Prostate gland (tissue), 2 donors: Measurements from ENCODE around the gene IFI6. TPM values are rescaled to one million over a fixed set of nuclear protein-coding genes. Genes with fewer than 3 reads are reported as not detected.
"Not testable (repeated sequence)": the region's sequence is repeated elsewhere in the genome, so short reads cannot be mapped to it uniquely, and the experiment has no call there.

ENCODE experiments used
- DNase-seq: peaks from one replicate; pipeline ENCODE4 v3.0.0-alpha.2; 2019; ENCODE audit warnings: low spot score
- H3K27ac ChIP-seq, 2 donors: fragments of 200-600 bp; sonication (generic); 2 replicates each; pipeline ENCODE4 v1.5.1; 2017 to 2019
- H3K27me3 ChIP-seq: fragments of 200-600 bp; sonication (generic); replicated peaks from 2 replicates; pipeline ENCODE4 v1.5.1; 2019; ENCODE audit not compliant: insufficient read depth
- H3K36me3 ChIP-seq, 2 donors: fragments of 200-600 bp; sonication (generic); 1 replicate in 1 of 2; 2 replicates in 1 of 2; pipeline versions ENCODE4 v1.5.1 to v1.8.1; 2017 to 2019
- H3K4me1 ChIP-seq: fragments of 200-600 bp; sonication (generic); replicated peaks from 2 replicates; pipeline ENCODE4 v1.5.1; 2019
- H3K4me3 ChIP-seq, 2 donors: fragments of 200-600 bp; sonication (generic); 2 replicates each; pipeline ENCODE4 v1.5.1; 2017 to 2019
- H3K9me3 ChIP-seq: fragments of 200-600 bp; sonication (generic); 2 replicates; pipeline ENCODE4 v1.5.1; 2017
- POLR2A ChIP-seq: fragments of 450-650 bp; IDR thresholded peaks from one replicate; pipeline ENCODE4 v1.6.1; 2016; ENCODE audit warnings: antibody characterized with exemption, mild to moderate bottlenecking
- POLR2AphosphoS5 ChIP-seq: sonication (generic); formaldehyde crosslinking; IDR thresholded peaks from one replicate; pipeline ENCODE4 v1.6.1; 2017; ENCODE audit warnings: antibody characterized with exemption
- WGBS: methylation state at CpG from one replicate; pipeline ENCODE4 v1.1.5; 2018; 5-methylcytosine and 5-hydroxymethylcytosine counted together
- intact Hi-C: fragments of 100-400 bp; cut with DNase I; formaldehyde crosslinking; loops from one replicate; pipeline ENCODE4 v1.14.2; 2022
- total RNA-seq, 2 donors: library from RNA; depleted of rRNA; stranded (reverse); fragments of >200 nt; gene quantifications; one replicate each; pipeline ENCODE4 v1.1.0, GENCODE V29; 2016
- TF ChIP-seq, protein P1 (sequence below), 4 experiments: fragments of 200-600 bp in 2 of 4; fragments of 450-650 bp in 2 of 4; sonication (generic) in 2 of 4; IDR thresholded peaks; 1 replicate in 3 of 4; 2 replicates in 1 of 4; pipeline ENCODE4 v1.5.1; 2016 to 2019; ENCODE audit warnings: antibody characterized with exemption in 4 of 4, mild to moderate bottlenecking in 2 of 4, moderate library complexity in 2 of 4

IFI6 gene
- total RNA-seq, 2 donors from 2014 or later = 40.4 to 274 TPM

DNA sequence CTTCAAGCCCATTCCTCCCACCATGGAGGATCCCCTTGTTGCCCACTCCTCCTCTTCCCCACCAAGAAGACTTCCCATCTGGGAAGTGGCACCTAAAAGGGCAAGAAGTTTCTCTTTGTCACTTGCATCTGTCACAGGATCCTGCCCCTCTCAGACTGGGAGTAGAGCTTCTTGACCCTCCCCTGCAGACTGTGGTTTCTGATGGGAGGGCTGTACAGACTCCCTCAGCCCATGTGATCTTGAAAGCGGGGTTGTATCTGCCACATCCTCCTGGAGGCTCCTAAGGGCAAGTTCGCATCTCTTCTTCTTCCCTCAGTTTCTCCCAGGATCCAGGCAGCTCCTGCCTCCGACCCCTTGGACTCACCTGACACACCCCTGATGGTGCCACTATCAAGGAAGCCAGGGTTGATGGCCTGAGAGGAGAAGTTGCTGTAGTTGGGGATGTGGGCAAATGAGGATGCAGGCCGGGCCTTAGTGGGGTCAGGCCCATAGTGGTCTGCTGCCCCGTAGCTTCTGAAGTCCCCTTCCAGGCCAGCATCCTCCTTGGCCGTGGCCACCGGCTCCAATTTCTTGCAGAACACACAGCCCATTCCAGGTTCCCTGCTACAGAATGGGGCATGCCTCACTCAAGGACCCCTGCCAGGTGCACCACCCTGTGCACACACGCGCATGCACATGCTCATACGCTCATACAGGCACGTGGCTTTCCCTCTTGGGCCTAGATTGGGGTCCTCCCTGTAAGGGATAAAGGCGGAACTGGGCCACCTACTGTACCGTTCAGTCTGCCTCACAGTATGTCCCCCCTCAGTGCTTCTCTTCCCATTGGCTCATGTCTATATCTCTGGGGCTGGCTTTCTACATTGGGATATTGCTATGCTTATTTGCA, 48.4 kb downstream of the IFI6 start:
- Histone ChIP-seq H3K27me3 (no peaks in the 10 kb centered on the region), H3K27ac (no peak overlapping the region), H3K9me3 (no peaks in the 10 kb centered on the region), H3K4me3 (no peak overlapping the region), H3K4me1 (no peaks in the 10 kb centered on the region), H3K36me3 (no peaks in the 10 kb centered on the region)
- TF ChIP-seq POLR2A (no peak), POLR2AphosphoS5 (no peak)
- TF ChIP-seq, protein P1, sequence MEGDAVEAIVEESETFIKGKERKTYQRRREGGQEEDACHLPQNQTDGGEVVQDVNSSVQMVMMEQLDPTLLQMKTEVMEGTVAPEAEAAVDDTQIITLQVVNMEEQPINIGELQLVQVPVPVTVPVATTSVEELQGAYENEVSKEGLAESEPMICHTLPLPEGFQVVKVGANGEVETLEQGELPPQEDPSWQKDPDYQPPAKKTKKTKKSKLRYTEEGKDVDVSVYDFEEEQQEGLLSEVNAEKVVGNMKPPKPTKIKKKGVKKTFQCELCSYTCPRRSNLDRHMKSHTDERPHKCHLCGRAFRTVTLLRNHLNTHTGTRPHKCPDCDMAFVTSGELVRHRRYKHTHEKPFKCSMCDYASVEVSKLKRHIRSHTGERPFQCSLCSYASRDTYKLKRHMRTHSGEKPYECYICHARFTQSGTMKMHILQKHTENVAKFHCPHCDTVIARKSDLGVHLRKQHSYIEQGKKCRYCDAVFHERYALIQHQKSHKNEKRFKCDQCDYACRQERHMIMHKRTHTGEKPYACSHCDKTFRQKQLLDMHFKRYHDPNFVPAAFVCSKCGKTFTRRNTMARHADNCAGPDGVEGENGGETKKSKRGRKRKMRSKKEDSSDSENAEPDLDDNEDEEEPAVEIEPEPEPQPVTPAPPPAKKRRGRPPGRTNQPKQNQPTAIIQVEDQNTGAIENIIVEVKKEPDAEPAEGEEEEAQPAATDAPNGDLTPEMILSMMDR (IDR thresholded peaks at IDR 0.05) = no peak
- no peak for DNase-seq
- intact Hi-C loops = no loop called here
- 89% methylated on average over 13 of the region's 13 CpGs for WGBS

DNA sequence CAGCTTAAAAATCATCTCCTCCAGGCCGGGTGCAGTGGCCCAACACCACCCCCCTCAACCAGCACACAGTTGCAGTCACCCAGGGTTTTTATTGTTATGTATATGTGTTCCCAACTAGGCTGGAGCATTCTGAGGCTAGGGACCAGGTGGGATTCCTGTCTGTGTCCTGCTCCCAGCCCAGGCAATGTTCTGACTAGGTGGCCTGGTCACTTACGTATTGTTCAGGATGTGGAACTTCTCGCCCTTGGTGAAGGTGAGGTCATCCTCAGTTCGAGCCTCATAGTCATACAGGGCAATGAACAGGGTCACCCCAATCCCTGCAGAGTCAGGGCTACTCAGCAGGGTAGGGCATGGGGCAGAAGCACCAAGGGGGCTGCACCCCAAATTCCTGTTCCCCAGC, 49.2 kb downstream of the IFI6 start:
- DNase-seq = no peak
- WGBS = 94% methylated on average over 4 of the region's 4 CpGs
- TF ChIP-seq, protein P1 (IDR thresholded peaks at IDR 0.05) = no peak
- no peak for TF ChIP-seq POLR2AphosphoS5
- TF ChIP-seq POLR2A = no peak
- intact Hi-C loops = no loop called here
- Histone ChIP-seq H3K4me3 (no peak overlapping the region), H3K36me3 (no peaks in the 10 kb centered on the region), H3K9me3 (no peaks in the 10 kb centered on the region), H3K27me3 (no peaks in the 10 kb centered on the region), H3K27ac (no peak overlapping the region), H3K4me1 (no peaks in the 10 kb centered on the region)

DNA sequence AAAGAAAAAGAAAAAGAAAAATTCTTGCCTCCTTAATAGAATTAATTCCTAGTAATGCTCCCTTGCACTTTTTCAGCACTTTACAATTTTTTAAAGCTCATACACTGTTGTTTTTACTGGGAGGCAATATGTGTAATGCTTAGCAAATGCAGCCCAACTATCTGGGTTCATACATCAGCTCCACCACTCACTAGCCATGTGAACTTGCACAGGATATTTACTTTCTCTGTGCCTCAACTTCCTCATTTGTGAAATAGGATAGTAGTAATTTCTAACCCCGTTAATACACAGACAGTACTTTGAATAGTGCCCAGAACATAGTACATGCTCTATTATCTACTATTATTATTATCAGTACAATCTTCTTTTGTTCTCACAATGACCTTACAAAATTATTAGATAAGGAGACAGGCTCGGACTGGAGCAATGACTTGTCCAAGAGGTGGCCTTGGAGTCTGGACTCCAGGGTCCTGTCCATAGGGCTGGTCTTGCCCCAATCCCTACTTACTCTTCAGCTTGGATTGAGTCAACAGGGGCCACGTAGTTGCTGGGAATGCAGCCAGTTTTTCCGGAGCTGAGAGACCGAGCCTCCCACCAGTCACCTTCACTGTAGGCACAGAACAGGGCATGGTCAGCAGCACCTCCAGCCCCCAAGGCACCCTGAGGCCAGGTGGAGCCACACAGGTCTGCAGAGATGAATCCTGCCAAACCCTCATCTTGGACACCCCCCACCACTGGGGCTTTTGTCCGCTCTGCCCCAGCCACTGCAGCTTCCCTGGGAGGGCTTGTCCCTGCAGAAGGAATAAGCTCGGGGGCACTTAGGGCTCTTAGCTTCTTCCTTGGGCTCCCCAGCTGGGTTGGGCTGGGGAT, 50.7 kb downstream of the IFI6 start:
- Histone ChIP-seq H3K27ac (no peak overlapping the region), H3K27me3 (no peaks in the 10 kb centered on the region), H3K4me1 (no peaks in the 10 kb centered on the region), H3K36me3 (no peaks in the 10 kb centered on the region), H3K9me3 (no peaks in the 10 kb centered on the region), H3K4me3 (no peak overlapping the region)
- 40% methylated on average over 7 of the region's 7 CpGs for WGBS
- DNase-seq = no peak
- TF ChIP-seq POLR2A (no peak), POLR2AphosphoS5 (no peak)
- TF ChIP-seq, protein P1 (IDR thresholded peaks at IDR 0.05) = no peak
- intact Hi-C loops = no loop called here

DNA sequence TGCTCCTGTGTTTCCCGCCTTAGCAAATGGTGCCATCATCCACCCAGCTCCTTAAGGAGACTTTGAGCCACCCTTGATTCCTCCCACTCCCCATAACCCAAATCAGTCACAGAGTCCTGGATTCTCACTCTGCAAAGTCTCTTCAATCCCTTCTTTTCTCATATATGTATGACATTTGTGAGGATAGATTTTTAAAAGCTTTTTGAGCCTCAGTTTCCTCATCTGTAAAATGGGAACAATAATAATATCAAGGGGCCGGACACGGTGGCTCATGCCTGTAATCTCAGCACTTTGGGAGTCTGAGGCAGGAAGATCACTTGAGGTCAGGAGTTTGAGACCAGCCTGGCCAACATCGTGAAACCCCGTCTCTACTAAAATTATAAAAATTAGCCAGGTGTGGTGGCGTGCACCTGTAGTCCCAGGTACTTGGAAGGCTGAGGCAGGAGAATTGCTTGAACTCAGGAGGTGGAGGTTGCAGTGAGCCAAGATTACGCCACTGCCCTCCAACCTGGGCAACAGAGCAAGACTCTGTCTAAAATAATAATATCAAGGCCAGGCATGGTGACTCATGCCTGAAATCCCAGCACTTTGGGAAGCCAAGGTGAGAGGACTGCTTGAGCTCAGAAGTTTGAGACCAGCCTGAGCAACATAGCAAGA, 52.1 kb downstream of the IFI6 start:
- 96% methylated on average over 7 of the region's 7 CpGs for WGBS
- H3K27me3 ChIP-seq, H3K4me1 ChIP-seq, DNase-seq, H3K9me3 ChIP-seq, intact Hi-C loops, H3K36me3 ChIP-seq, H3K4me3 ChIP-seq, H3K27ac ChIP-seq: not testable (repeated sequence)
